Hepatocyte (in vitro differentiated cells): ENCODE results near the gene CPEB2. TPM values are rescaled to one million over a fixed set of nuclear protein-coding genes. Genes with fewer than 3 reads are reported as not detected.

Experiments used
- DNase-seq: peaks from one replicate; pipeline ENCODE4 v3.0.0-alpha.2; 2016; ENCODE audit warnings: low spot score
- H2AFZ ChIP-seq: fragments of 200-600 bp; sonication (generic); 2 replicates; pipeline ENCODE4 v1.6.0; 2016; ENCODE audit warnings: antibody characterized with exemption, mild to moderate bottlenecking
- H3K27ac ChIP-seq: fragments of 200-600 bp; sonication (generic); 2 replicates; pipeline ENCODE4 v1.5.1; 2016; ENCODE audit warnings: mild to moderate bottlenecking
- H3K27me3 ChIP-seq: fragments of 200-600 bp; sonication (generic); 2 replicates; pipeline ENCODE4 v1.6.1; 2016
- H3K36me3 ChIP-seq: fragments of 200-600 bp; sonication (generic); replicated peaks from 2 replicates; pipeline ENCODE4 v1.5.1; 2016; ENCODE audit warnings: low read depth; ENCODE audit not compliant: insufficient read depth
- H3K4me1 ChIP-seq: fragments of 200-600 bp; sonication (generic); 2 replicates; pipeline ENCODE4 v1.5.1; 2016; ENCODE audit warnings: mild to moderate bottlenecking, moderate library complexity; ENCODE audit not compliant: insufficient read depth
- H3K4me2 ChIP-seq: fragments of 200-600 bp; sonication (generic); 2 replicates; pipeline ENCODE4 v1.6.0; 2016
- H3K4me3 ChIP-seq: fragments of 200-600 bp; sonication (generic); 2 replicates; pipeline ENCODE4 v1.5.1; 2016; ENCODE audit warnings: mild to moderate bottlenecking
- H3K79me2 ChIP-seq: fragments of 200-600 bp; sonication (generic); 2 replicates; pipeline ENCODE4 v1.6.0; 2017; ENCODE audit warnings: mild to moderate bottlenecking
- H3K9me2 ChIP-seq: fragments of 200-600 bp; sonication (generic); replicated peaks from 2 replicates; pipeline ENCODE4 v1.6.0; 2017; ENCODE audit warnings: mild to moderate bottlenecking; ENCODE audit not compliant: insufficient read depth
- H3K9me3 ChIP-seq: fragments of 200-600 bp; sonication (generic); 2 replicates; pipeline ENCODE4 v1.5.1; 2016; ENCODE audit warnings: low read depth, mild to moderate bottlenecking
- H4K20me1 ChIP-seq: fragments of 200-600 bp; sonication (generic); 2 replicates; pipeline ENCODE4 v1.6.0; 2016; ENCODE audit warnings: mild to moderate bottlenecking; ENCODE audit not compliant: insufficient read depth, poor library complexity, severe bottlenecking
- CTCF ChIP-seq: fragments of 200-600 bp; sonication (generic); IDR thresholded peaks from 2 replicates; pipeline ENCODE4 v1.5.1; 2016; ENCODE audit warnings: antibody characterized with exemption, mild to moderate bottlenecking; ENCODE audit not compliant: poor library complexity
- EZH2 ChIP-seq: fragments of 200-600 bp; sonication (generic); IDR thresholded peaks from 2 replicates; pipeline ENCODE4 v1.6.1; 2016; ENCODE audit warnings: antibody characterized with exemption, mild to moderate bottlenecking, borderline replicate concordance
- EZH2phosphoT487 ChIP-seq: fragments of 200-600 bp; sonication (generic); IDR thresholded peaks from one replicate; pipeline ENCODE4 v1.6.1; 2018; ENCODE audit warnings: antibody characterized with exemption, mild to moderate bottlenecking, low read depth, moderate library complexity; ENCODE audit not compliant: unreplicated experiment, severe bottlenecking
- WGBS: methylation state at CpG from one replicate; pipeline ENCODE4 v1.1.6; 2016; ENCODE audit warnings: low lambda C conversion rate; ENCODE audit errors: missing lambda C conversion rate; 5-methylcytosine and 5-hydroxymethylcytosine counted together
- polyA plus RNA-seq: library from polyadenylated mRNA; unstranded; fragments of >200 nt; fragmentation: Nextera tagmentation; extraction: Ambion mirVana; gene quantifications from 2 replicates; pipeline ENCODE4 v1.2.1, GENCODE V29; 2016
- total RNA-seq: library from RNA; depleted of rRNA; stranded (reverse); fragments of >200 nt; gene quantifications from 2 replicates; pipeline ENCODE4 v1.2.3, GENCODE V29; 2014

The CPEB2 gene
- total and polyA plus RNA-seq, 2 experiments from 2014 or later: 4.4 to 18.1 TPM

- WGBS: 85% methylated on average over 1 of the region's 1 CpG
- no peak overlapping the region for H3K4me2 ChIP-seq
- no peaks in the 10 kb centered on the region for H4K20me1 ChIP-seq
- H3K4me1 ChIP-seq: no peaks in the 10 kb centered on the region
- H3K36me3 ChIP-seq: no peaks in the 10 kb centered on the region
- TF ChIP-seq EZH2 (no peak), EZH2phosphoT487 (no peak), CTCF (no peak)
- no peak overlapping the region for H3K27ac ChIP-seq
- H3K9me3 ChIP-seq: no peaks in the 10 kb centered on the region
- no peak overlapping the region for H2AFZ ChIP-seq
- DNase-seq: no peak
- H3K4me3 ChIP-seq: no peak overlapping the region
- H3K27me3 ChIP-seq: no peaks in the 10 kb centered on the region
- no peaks in the 10 kb centered on the region for H3K9me2 ChIP-seq
- no peaks in the 10 kb centered on the region for H3K79me2 ChIP-seq
These were observed 98.1 kb downstream of the CPEB2 start for GRCh38 chr4:15100380-15100779.

- no peak for DNase-seq
- no peaks in the 10 kb centered on the region for H3K4me1 ChIP-seq
- H3K9me3 ChIP-seq: no peaks in the 10 kb centered on the region
- WGBS: 88% methylated on average over 7 of the region's 7 CpGs
- no peak overlapping the region for H2AFZ ChIP-seq
- H3K9me2 ChIP-seq: no peaks in the 10 kb centered on the region
- H4K20me1 ChIP-seq: no peaks in the 10 kb centered on the region
- H3K4me2 ChIP-seq: no peak overlapping the region
- H3K27me3 ChIP-seq: no peaks in the 10 kb centered on the region
- no peaks in the 10 kb centered on the region for H3K36me3 ChIP-seq
- TF ChIP-seq EZH2 (no peak), CTCF (no peak), EZH2phosphoT487 (no peak)
- H3K27ac ChIP-seq: no peak overlapping the region
- H3K79me2 ChIP-seq: no peaks in the 10 kb centered on the region
- H3K4me3 ChIP-seq: no peak overlapping the region
These were observed 98.9 kb downstream of the CPEB2 start for GRCh38 chr4:15100994-15101695.

- DNase-seq: no peak
- Histone ChIP-seq H3K4me2 (no peak overlapping the region), H3K36me3 (no peaks in the 10 kb centered on the region), H4K20me1 (no peaks in the 10 kb centered on the region), H3K79me2 (no peaks in the 10 kb centered on the region), H3K27me3 (no peaks in the 10 kb centered on the region), H3K27ac (no peak overlapping the region), H2AFZ (no peak overlapping the region), H3K9me2 (no peaks in the 10 kb centered on the region), H3K4me1 (no peaks in the 10 kb centered on the region), H3K9me3 (no peaks in the 10 kb centered on the region), H3K4me3 (no peak overlapping the region)
- no peak for TF ChIP-seq EZH2
- TF ChIP-seq CTCF: no peak
- no peak for TF ChIP-seq EZH2phosphoT487
- 82% methylated on average over 1 of the region's 1 CpG for WGBS
These were observed 102.5 kb downstream of the CPEB2 start for GRCh38 chr4:15104825-15105224.

- no peaks in the 10 kb centered on the region for H3K36me3 ChIP-seq
- TF ChIP-seq EZH2phosphoT487 (no peak), EZH2 (no peak), CTCF (no peak)
- no peaks in the 10 kb centered on the region for H3K27me3 ChIP-seq
- H3K79me2 ChIP-seq: no peaks in the 10 kb centered on the region
- no peaks in the 10 kb centered on the region for H4K20me1 ChIP-seq
- H3K9me2 ChIP-seq: no peaks in the 10 kb centered on the region
- no peak overlapping the region for H3K4me3 ChIP-seq
- WGBS: 52% methylated on average over 5 of the region's 5 CpGs
- DNase-seq: peak; percentile 69
- H3K4me2 ChIP-seq: no peak overlapping the region
- H2AFZ ChIP-seq: no peak overlapping the region
- no peaks in the 10 kb centered on the region for H3K9me3 ChIP-seq
- peaks cover 5% of the 10 kb centered on the region for H3K4me1 ChIP-seq
- H3K27ac ChIP-seq: peak overlapping the region; percentile 85
These were observed 104.1 kb downstream of the CPEB2 start for GRCh38 chr4:15106399-15106798.
